MM.1S (cell line): ENCODE measurements around the gene CELSR3.

ENCODE experiments used
- CTCF ChIP-seq: fragments of 300-600 bp; sonication (generic); IDR thresholded peaks from 2 replicates; pipeline ENCODE4 v1.5.1; 2016; ENCODE audit warnings: antibody characterized with exemption, low read length, mixed read lengths
- EZH2 ChIP-seq: fragments of 300-600 bp; sonication (generic); optimal IDR thresholded peaks from 2 replicates; pipeline ENCODE3; 2017; ENCODE audit warnings: low read depth, mild to moderate bottlenecking, antibody characterized with exemption, low read length, mixed read lengths
- EZH2phosphoT487 ChIP-seq: fragments of 300-600 bp; sonication (generic); IDR thresholded peaks from 2 replicates; pipeline ENCODE4 v1.6.1; 2018; ENCODE audit warnings: antibody characterized with exemption, low read length

GRCh38 chr3:48592519-48593087 is 70.1 kb downstream of the CELSR3 start:
- TF ChIP-seq EZH2: no peak
- no peak for TF ChIP-seq EZH2phosphoT487
- TF ChIP-seq CTCF: no peak
